Islet precursor cell (in vitro differentiated cells): Measurements from ENCODE around the gene CENPS.
A peak's percentile ranks its signal among the peaks of the same experiment; 100 is the strongest.
"Not testable (repeated sequence)": the region's sequence is repeated elsewhere in the genome, so short reads cannot be mapped to it uniquely, and the experiment has no call there.

Experiments
- DNase-seq: peaks from one replicate; pipeline ENCODE4 v3.0.0-alpha.2; 2018

Gene CENPS

DNA sequence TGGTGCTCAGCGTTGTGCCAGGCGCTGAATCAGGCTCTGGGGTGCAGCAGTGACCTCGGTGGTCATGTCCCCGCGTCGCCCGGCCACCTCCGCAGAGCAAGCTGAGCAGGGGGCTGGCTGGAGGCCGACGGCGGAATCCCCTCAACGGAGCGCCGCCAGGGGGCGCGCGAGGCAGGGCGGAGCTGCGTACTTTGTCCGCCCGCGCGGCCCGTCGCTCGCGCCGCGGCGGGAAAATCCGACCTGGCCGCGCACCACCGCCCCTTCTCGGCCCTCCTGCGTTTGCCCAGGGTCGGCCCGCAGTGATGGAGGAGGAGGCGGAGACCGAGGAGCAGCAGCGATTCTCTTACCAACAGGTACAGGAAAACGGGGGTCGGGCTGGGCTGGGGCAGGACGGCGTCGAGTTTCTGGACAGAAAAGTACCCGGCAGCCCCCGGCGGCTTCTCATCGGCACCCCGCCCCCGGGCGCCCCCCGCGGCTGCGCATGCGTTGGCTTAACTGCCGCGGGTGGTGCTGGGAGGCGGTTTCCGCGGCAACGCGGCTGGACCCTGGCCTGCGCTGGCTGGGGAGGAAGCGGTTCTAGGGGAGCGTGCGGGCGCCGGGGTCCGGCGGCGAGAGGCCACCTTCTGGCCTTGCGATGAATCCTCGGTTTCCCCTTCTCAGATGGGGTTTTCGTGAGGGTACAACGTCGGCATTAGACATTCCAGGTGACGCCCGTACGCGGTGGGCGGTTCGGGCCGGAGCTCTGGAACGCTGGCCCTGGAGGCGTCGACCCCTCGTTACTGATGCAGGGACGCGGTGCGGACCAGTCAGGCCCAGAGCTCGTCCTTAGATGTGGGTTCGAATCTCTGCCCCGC lies at the start of gene CENPS:
Gene CENPS, plus strand, starts transcription at position 218 of the 854 bp plus-strand sequence. Its CDS starts 85 bp downstream, at position 303.
- peak; percentile 92 for DNase-seq

DNA sequence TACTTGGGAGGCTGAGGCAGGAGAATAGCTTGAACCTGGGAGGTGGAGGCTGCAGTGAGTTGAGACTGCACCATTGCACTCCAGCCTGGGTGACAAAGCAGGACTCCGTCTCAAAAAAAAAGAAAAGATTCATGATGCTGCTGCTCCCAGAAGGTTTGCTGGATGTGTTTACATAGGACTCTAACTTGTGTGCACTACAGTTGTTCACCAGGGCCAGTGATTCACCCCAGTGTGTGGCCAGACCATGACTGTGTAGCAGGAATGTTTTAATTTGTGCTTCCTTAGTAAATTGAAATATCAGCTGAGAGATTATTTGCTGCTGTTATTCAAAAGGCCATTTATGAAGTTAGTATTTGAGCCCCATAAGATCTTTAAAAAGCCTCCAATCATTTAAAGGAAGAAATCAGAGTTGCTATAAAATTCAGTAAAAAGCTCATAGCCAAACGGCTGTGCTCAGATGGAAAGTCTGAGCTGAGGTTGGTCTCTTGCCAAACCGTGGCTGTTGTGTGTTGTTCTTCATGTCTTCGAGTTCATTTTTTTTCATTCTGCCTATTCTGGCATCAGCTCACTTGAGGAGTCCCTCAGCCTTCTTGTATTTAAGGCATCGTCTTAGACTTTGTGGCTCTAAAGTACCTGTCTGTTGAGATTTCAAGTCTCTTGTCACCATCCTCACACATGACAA lies 49.5 kb upstream of the CENPS start:
- DNase-seq, result no peak

DNA sequence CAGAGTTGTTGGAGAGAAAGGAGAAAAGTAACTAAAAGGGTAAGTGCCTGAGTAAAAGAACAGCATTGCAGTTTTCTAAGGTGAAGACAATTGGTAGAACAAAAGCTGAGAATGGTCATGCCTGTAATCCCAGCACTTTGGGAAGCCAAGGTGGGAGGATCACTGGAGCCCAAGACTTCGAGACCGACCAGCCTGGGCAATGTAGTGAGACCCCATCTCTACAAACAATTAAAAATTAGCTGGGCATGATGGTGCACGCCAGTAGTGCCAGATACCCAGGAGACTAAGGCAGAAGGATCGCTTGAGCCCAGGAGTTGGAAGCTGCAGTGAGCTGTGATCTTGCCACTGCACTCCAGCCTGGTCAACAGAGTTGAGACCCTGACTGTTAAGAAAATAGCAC lies 46.6 kb upstream of the CENPS start:
- DNase-seq, result no peak

DNA sequence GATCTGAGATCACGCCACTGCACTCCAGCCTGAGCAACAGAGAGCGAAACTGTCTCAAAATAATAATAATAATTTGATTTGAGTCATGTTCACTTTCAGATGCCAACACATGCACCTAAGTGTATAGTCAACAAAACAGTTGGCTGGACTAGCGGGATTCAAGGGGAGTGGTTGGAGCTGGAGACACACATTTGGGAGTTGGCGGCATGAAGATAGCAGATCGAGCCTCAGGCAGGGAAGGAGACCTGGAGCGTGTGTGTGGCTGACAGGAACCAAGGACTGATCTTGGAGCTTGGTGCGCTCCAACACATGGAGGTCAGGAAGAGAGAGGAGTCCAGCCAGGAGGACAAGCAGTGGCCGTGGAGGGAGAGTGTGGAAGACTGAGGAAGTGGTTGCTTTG lies 46.0 kb upstream of the CENPS start:
- no peak for DNase-seq

DNA sequence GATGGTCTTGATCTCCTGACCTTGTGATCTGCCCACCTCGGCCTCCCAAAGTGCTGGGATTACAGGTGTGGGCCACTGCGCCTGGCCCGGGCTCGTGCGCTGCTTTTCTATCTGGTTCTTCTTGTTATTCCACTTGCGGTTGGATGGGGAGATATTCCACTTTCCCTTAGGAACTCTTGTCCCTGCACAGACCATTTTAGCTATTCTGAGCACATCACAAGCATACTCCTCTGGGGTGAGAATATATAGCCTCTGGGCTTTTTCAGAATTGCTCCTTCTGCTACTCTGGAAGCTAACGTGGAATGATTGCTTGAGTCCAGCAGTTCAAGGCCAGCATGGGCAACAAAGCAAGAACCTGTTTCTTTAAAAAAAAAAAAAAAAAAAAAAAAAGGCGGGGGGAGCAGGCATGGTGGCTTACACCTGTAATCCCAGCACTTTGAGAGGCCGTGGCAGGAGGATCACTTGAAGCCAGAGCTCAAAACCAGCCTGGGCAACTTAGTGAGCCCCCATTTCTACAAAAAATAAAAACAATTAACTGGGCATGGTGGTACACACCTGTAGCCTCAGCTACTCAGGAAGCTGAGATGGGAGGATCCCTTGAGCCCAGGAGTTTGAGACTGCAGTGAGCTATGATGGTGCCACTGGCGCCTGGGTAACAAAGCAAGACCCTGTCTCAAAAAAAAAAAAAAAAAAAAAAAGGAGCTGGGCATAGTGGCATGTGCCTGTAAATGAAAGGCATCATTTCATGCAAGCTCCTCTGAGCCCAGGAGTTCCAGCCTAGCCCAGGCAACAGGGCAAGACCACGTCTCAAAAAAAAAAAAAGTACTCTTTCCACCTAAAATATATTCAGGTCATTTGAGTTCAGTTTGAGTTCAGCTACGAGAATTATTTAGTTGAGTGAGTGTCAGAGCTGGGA lies 43.2 kb upstream of the CENPS start:
- DNase-seq, result no peak

DNA sequence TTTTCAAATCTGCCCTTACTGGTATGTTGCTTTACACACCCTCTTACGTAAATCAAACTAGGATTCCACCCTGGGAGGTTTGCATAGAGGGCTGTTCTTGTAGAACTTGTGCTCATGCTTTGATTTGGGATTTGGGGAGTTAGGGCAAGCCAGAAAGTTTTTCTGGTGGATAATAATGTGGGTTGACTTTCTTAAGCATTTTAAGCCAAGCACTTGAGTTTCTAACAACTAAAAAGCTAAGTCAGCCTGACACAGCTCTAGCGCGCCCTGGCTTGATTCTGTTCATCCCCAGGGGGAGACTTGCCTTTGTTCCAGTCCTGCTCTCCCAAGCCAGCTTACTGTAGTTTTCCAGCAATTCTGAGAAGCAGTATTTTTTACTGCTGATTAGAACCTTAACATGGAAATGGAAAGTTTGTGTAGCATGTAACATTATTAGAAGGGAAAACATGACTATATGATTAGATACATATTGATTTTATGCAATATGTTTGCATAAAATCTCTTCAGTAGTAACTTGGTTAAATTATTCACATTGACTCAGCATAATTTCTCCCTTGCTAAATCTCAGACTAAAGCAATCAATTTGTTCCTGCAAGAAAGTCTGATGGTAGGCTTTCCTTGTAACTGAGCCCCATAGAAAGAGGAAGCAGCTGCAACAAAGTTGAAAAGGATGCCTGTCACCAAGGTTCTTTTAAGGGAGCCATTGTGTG lies 42.4 kb upstream of the CENPS start:
- DNase-seq, result no peak

DNA sequence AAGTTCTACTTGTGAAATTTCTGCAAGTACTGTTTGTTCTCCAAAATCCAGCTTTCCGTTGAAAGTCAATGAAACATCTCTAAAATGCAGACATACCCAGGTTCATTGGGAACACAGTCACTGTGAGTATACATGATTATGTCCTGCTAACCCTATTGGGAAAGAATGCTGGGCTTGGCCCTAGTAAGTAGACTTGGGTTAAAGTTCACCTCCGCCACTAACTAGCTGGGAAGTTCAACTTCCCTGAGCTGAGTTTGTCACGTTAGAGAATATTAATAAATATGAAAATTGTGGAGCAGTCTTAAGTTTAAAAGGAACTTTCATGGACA lies 41.9 kb upstream of the CENPS start:
- DNase-seq, result no peak

DNA sequence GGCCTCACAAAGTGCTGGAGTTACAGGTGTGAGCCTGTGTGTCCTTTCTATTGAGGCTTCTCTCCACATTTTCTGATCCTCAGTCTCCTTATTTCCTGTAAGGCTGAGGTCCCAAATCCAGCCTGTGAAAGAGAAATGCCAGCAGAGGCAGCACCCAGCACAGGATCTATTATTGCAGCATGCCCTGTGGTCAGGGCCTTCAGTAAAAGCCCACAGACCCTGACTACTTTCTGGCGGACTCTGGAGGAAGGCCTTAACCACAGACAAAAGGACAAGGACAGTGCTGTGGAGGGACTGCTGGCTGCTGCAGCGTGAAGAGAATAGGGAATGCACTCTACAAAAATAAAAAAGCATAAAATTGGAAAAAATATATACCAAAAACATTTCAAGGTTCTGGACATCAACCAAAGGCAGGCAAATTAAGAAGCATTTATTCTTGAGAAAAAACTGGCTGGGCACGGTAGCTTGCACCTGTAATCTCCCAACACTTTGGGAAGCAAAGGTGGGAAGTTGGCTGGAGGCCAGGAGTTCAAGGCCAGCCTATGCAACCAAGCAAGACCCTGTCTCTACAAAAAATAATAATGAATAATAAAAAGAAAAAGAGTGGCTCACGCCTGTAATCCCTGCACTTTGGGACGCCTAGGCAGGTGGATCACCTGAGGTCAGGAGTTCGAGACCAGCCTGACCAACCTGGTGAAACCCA lies 40.8 kb upstream of the CENPS start:
- no peak for DNase-seq

DNA sequence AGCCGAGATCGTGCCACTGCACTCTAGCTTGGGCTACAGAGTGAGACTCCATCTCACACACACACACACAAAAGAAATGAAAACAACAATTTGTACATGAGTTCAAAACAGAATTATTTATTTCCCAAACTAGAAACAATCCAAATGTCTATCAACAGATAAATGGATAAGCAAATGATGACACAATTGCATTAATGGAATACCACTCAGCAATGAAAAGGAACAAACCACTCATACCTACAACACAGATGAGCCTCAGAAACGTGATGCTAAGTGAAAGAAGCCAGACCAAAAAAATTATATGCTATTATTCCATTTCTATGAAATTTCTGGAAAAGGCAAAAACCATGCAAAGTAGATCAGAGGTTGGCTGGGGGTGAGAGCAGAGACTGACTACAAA lies 33.4 kb upstream of the CENPS start:
- DNase-seq, result no peak

DNA sequence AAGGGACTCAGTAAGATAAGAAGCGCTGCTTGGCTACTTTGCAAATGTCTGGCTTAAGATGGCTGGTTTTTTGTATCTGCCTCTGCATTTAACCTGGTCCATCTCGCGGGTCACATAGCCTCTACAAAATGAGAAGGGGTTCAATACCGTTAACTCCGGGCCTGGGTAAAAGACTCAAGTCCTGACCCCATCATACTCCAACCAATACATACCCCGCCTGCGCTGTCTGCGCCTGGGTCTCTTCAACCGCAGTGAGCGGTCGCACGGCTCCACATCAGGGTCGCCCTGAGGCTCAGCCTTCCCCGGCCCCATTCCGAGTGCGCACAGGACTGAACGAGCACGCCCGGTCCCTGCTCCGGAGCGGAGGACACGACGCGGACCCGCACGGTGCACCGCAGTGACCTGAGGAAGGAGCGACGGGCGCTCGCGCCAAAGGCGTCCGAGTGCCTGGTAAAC lies 31.9 kb upstream of the CENPS start:
- DNase-seq, result no peak

DNA sequence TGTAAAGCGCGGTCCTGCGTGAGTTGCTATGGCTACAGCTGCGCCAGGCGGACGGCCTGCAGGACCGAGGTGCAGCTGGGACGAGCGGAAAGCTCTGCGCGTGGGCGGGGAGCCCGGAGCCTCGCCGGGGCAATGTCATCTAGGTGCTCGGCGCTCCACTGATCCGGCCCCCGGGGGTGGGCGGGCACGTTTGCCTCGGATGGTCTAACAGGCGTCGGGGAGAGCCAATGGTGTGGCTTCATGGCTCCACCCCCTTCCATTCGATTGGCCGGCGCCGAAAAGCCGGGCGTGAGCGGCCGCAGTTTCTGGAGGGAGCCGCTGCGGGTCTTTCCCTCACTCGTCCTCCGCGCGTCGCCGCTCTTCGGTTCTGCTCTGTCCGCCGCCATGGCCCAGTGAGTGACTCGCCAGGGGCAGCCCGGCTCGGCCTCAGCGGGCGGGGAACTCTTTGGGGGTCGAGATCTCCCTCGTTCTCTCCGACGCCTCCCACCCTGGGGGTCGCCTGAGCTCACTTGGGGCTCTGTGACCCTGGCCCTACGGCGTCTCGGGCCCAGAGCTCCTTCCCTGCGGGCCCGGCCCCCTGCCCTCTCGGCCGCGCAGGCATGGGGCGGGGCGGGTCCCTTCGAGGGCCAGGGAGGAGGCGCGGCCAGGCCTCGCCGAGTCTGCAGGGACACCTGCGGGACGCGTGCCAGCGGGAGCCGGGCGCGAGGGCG lies 31.3 kb upstream of the CENPS start, which contains the start of gene PGD:
Gene PGD, plus strand, starts transcription at position 331 of the 710 bp plus-strand sequence. Its CDS starts 54 bp downstream, at position 385.
- peak; percentile 99 for DNase-seq

DNA sequence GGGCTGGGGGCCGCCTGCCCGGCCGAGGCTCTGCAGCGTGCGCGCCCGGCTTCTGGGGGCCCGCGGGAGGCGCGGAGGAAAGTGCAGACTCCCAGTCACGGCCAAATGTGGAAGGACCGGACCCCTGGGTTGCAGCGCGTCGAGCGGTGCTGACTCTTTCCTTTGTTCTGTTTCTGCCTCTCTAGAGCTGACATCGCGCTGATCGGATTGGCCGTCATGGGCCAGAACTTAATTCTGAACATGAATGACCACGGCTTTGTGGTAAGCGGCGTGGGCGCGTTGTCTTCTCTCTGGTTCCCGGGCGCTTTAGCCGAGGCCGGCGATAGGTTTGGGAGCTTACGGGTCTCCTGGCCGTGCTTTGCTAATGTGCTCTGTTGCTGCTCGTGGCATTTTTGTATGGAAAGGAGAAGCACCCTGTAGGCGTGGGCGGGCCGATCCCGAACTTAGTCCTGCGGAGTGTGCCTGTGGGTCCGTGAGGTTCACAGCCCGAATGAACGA lies 30.7 kb upstream of the CENPS start:
- DNase-seq, result no peak

DNA sequence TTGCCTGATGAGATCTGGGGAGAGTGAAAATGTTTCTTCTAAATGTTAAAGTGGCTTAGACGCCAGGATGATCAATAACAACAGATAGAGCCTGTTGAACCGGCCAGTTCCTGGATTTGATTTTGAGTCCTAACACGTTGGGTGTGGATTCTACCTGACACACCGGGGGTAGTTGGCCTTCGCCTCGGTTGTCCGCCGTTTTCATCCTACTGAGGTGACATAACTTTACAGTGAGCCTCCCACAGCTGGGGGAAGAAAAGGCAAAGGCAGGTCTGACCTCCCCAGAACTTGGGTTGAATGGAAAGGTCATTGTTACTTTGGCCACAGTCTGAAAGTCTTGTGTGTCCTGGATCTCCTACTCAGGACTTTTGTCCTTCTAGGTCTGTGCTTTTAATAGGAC lies 30.2 kb upstream of the CENPS start:
- no peak for DNase-seq

DNA sequence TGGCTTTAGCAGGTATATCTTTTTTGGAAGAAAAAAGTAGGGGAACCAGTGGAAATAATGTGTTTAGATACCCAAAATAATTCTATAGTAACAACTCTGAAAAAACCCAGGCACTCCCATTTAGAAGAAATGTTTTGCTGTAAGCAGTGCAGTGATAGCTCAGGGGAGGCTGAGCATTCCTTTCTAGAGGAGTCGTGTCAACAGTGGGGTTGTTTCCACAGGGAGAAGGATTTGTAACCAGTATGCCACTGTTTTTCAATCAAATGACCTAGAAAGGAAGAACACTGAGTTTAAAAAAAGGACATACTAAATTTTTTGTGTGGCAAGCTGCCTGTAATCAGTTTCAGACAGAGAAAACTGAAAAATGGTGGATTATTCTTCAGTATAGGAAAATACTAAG lies 29.0 kb upstream of the CENPS start:
- DNase-seq, result no peak

DNA sequence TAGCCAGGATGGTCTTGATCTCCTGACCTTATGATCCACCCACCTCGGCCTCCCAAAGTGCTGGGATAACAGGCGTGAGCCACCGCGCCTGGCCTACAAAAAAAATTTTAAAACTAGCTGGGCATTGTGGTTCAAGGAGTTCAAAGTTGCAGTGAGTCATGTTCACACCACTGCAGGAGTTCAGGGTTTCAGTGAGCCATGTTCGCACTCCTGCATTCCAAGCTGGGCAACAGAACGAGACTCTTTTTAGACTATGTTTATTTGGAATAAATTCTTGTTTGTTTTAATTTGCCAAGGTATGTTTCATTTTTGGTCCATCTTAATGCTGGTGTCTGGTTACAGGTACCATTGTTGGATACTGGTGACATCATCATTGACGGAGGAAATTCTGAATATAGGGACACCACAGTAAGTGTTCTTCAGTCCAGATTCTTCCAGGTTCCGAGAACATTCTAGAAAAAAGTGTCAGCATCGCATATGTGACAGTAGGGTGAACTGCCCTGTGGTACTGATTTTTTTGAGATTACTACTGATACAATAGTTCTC lies 27.4 kb upstream of the CENPS start:
- DNase-seq, result no peak

DNA sequence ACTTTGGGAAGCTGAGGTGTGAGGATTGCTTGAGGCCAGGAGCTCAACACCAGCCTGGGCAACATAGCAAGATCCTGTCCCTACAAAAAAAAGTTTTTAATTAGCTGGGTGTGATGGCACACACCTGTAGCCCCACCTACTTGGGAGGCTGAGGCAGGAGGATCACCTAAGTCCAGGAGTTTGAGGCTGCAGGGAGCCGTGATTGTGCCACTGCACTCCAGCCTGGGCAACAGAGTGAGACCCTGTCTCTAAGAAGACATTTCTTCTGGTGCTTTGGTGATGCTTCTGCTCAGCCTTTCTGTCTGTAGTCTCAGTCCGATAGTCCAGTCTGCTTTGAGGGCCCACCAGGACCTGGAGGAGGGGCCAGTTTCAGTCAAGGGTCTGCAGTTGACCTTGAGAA lies 23.0 kb upstream of the CENPS start:
- no peak for DNase-seq

DNA sequence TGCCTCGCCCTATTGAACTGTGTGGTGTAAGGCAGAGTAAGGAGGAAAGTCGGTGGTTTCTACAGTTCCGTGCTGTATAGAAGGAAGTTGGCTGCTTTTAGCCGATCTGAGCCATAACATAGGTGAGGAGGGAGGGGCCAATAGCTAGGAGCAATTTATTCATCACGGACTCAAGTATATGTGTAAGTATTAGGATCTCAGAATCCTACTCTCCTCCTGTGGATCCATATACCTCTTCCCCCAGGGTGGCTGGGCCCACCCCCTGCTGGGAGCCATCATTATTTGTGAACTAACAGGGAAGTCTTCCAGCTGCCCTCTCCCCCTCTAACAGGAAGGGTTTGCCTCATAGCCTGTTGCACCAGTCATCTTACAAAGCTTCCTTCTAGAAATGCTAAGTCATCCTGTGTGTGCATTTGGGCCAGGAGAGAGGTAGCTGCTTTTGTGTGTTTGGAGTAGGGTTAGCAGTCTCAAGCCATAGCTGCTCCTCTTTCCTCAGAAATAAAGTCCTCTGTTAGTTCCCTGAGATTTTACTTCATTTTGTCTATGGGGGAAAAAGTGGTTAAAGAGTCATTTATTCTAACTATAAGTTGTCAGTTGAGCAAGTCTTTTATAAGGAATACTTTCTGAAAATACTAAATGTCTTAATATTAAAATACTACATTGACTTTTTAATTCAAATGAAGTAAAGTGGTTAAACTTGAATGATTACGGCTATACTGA lies 14.9 kb upstream of the CENPS start:
- DNase-seq, result peak; percentile 68

DNA sequence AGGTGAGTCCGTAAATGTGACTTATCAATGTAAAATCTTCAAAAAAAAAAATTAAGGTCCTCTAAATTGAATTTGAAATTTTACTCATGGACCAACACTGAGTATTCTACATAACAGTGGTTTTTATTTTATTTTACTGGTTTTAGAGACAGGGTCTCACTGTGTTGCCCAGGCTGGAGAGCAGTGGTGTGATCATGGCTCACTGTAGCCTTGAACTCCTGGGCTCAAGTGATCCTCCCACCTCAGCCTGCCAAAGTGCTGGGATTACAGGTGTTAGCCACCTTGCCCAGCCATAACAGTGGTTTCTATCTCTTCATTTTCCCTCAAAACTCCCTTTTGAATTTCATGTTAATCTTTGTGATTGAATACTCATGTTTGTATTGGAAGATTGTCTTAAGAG lies 14.3 kb upstream of the CENPS start:
- not testable (repeated sequence) for DNase-seq

DNA sequence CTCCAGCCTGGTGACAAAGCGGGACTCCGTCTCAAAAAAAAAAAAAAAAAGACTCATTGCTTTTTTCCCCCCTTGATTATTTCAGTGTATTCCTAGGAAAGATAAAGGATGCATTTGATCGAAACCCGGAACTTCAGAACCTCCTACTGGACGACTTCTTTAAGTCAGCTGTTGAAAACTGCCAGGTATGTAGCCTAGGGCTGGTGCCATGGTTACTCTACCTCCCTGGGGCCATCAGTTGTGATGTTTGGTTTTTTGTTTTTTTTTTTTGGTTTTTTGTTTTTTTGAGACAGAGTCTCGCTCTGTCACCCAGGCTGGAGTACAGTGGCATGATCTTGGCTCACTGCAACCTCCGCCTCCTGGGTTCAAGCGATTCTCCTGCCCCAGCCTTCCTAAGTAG lies 11.5 kb upstream of the CENPS start:
- DNase-seq, result not testable (repeated sequence)

DNA sequence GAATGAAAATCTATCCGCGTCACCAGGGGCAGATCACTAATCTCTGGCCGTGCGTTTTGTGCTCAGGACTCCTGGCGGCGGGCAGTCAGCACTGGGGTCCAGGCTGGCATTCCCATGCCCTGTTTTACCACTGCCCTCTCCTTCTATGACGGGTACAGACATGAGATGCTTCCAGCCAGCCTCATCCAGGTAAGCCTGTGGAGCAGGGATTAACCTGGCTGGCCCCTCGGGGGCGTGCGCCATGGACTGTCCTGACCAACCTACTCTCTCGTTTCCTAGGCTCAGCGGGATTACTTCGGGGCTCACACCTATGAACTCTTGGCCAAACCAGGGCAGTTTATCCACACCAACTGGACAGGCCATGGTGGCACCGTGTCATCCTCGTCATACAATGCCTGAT lies 10.9 kb upstream of the CENPS start:
- no peak for DNase-seq
